Activated T-cell treated with anti-CD3 and anti-CD28 coated beads, Interleukin-2, amount 50 U/mL, for 72 hours (primary cell): ENCODE results near the gene NUP62CL. TPM values are rescaled to one million over a fixed set of nuclear protein-coding genes. Genes with fewer than 3 reads are reported as not detected.
A peak's percentile ranks its signal among the peaks of the same experiment; 100 is the strongest.

Source experiments
- ATAC-seq, 2 donors: fragments of 150-1000 bp; cut with Tn5 transposase; replicated peaks in 1 of 2; 2 replicates each; pipeline ENCODE4 v1.10.0; 2021; ENCODE audit warnings: moderate library complexity in 2 of 2, mild to moderate bottlenecking in 1 of 2
- DNase-seq, 2 donors: peaks; one replicate each; pipeline ENCODE4 v3.0.0; 2021 to 2022; ENCODE audit warnings: mixed read lengths in 1 of 2
- H3K27ac Mint-ChIP-seq: one replicate; pipeline ENCODE4 v1.8.0; 2022; ENCODE audit warnings: mild to moderate bottlenecking, moderate library complexity, mixed read lengths
- H3K27me3 Mint-ChIP-seq: one replicate; pipeline ENCODE4 v1.8.0; 2022; ENCODE audit warnings: low read depth, mixed read lengths
- H3K36me3 Mint-ChIP-seq, 2 donors: one replicate each; pipeline ENCODE4 v1.8.0; 2022; ENCODE audit warnings: mixed read lengths in 2 of 2, mild to moderate bottlenecking in 1 of 2; ENCODE audit not compliant: insufficient read depth in 2 of 2
- H3K4me1 Mint-ChIP-seq: one replicate; pipeline ENCODE4 v1.8.0; 2022; ENCODE audit warnings: low read depth, mixed read lengths
- H3K4me3 Mint-ChIP-seq, 2 donors: one replicate each; pipeline ENCODE4 v1.8.0; 2022; ENCODE audit warnings: mild to moderate bottlenecking in 2 of 2, mixed read lengths in 2 of 2, moderate library complexity in 2 of 2
- H3K9me3 Mint-ChIP-seq, 2 donors: one replicate each; pipeline ENCODE4 v1.8.0; 2022; ENCODE audit warnings: mixed read lengths in 2 of 2
- total RNA-seq, 2 donors: library from RNA; stranded (reverse); gene quantifications; one replicate each; pipeline ENCODE4 v1.2.3, GENCODE V29; 2022

The NUP62CL gene
- total RNA-seq, 2 donors from 2014 or later, result 4.0 to 4.9 TPM

- H3K27ac Mint-ChIP-seq, result peak overlapping the region; percentile 99
- ATAC-seq (no peak), DNase-seq (no peak)
- peaks cover 16% of the 10 kb centered on the region for H3K4me1 Mint-ChIP-seq
- H3K4me3 Mint-ChIP-seq, result peak overlapping the region; percentile 97 to 100
- peaks cover 7 to 14% of the 10 kb centered on the region in 2 donors for H3K36me3 Mint-ChIP-seq
- peaks cover 24% of the 10 kb centered on the region for H3K27me3 Mint-ChIP-seq
- H3K9me3 Mint-ChIP-seq, result no peaks in the 10 kb centered on the region
Measured at GRCh38 chrX:107119283-107119682, 87.0 kb downstream of the NUP62CL start.

GRCh38 chrX:107118322-107119147 lies 87.7 kb downstream of the NUP62CL start, which contains the start of gene RBM41:
Gene RBM41, minus strand, starts transcription at chrX:107118822. Its CDS starts 49 bp downstream, at chrX:107118773.
- Mint-ChIP-seq H3K4me3 (peak within 1 kb of the TSS; percentile 97 to 100), H3K9me3 (no peaks in the 10 kb centered on the region), H3K27me3 (peaks cover 20% of the 10 kb centered on the region), H3K36me3 (peaks cover 13 to 19% of the 10 kb centered on the region in 2 donors), H3K4me1 (peaks cover 23% of the 10 kb centered on the region), H3K27ac (peak within 1 kb of the TSS; percentile 99)
- ATAC-seq, result peak; percentile 100
- peak; percentile 63 to 75 for DNase-seq

- peaks cover 19% of the 10 kb centered on the region for H3K27me3 Mint-ChIP-seq
- no peak for DNase-seq
- H3K4me1 Mint-ChIP-seq, result peaks cover 23% of the 10 kb centered on the region
- no peaks in the 10 kb centered on the region for H3K9me3 Mint-ChIP-seq
- peaks cover 14 to 19% of the 10 kb centered on the region in 2 donors for H3K36me3 Mint-ChIP-seq
- no peak for ATAC-seq
- peak overlapping the region; percentile 66 for H3K27ac Mint-ChIP-seq
- H3K4me3 Mint-ChIP-seq, result peak overlapping the region; percentile 97 to 100
Measured at GRCh38 chrX:107117993-107118321, 88.3 kb downstream of the NUP62CL start.

- DNase-seq (no peak), ATAC-seq (no peak)
- H3K4me1 Mint-ChIP-seq, result peaks cover 15% of the 10 kb centered on the region
- no peaks in the 10 kb centered on the region for H3K9me3 Mint-ChIP-seq
- H3K4me3 Mint-ChIP-seq, result no peak overlapping the region
- H3K27me3 Mint-ChIP-seq, result no peaks in the 10 kb centered on the region
- H3K36me3 Mint-ChIP-seq, result peaks cover 4 to 6% of the 10 kb centered on the region in 2 donors
- H3K27ac Mint-ChIP-seq, result no peak overlapping the region
Measured at GRCh38 chrX:107107459-107107858, 98.8 kb downstream of the NUP62CL start.

GRCh38 chrX:107102980-107103379 lies 103.3 kb downstream of the NUP62CL start:
- H3K36me3 Mint-ChIP-seq, result peaks cover 8 to 11% of the 10 kb centered on the region in 2 donors
- no peak overlapping the region for H3K4me3 Mint-ChIP-seq
- ATAC-seq (no peak), DNase-seq (no peak)
- H3K4me1 Mint-ChIP-seq, result peaks cover 8% of the 10 kb centered on the region
- H3K9me3 Mint-ChIP-seq, result no peaks in the 10 kb centered on the region
- H3K27ac Mint-ChIP-seq, result no peak overlapping the region
- H3K27me3 Mint-ChIP-seq, result no peaks in the 10 kb centered on the region

- H3K36me3 Mint-ChIP-seq, result peaks cover 5 to 9% of the 10 kb centered on the region in 2 donors
- no peaks in the 10 kb centered on the region for H3K27me3 Mint-ChIP-seq
- H3K27ac Mint-ChIP-seq, result no peak overlapping the region
- peaks cover 8 to 9% of the 10 kb centered on the region in 2 donors for H3K9me3 Mint-ChIP-seq
- ATAC-seq (no peak), DNase-seq (no peak)
- H3K4me3 Mint-ChIP-seq, result no peak overlapping the region
- peaks cover 4% of the 10 kb centered on the region for H3K4me1 Mint-ChIP-seq
Measured at GRCh38 chrX:107076158-107076557, 130.1 kb downstream of the NUP62CL start.

Other genes with a start within 250 kb of the NUP62CL start
- 10 to 100 TPM; 10.5 to 14.7 TPM for gene MORC4, start 206.2 kb downstream of the NUP62CL start, total RNA-seq
- gene RBM41, start 87.6 kb downstream of the NUP62CL start, total RNA-seq, result 10 to 100 TPM; 20.1 to 25.7 TPM
- not detected for gene DNAAF6, start 178 bp upstream of the NUP62CL start, total RNA-seq
- gene FRMPD3, start 243.2 kb upstream of the NUP62CL start, total RNA-seq, result not detected